Activated CD8-positive, alpha-beta T cell treated with anti-CD3 and anti-CD28 coated beads for 36 hours (primary cell): ENCODE data around the gene FNTB. TPM values are rescaled to one million over a fixed set of nuclear protein-coding genes. Genes with fewer than 3 reads are reported as not detected.

Experiments used
- ATAC-seq: fragments of 200-7000 bp; cut with Tn5 transposase; one replicate; pipeline ENCODE4 v1.10.0; 2021; ENCODE audit warnings: mild to moderate bottlenecking, moderate library complexity
- CTCF ChIA-PET: fragments of 350-600 bp; sonication (Branson Sonifier 250); formaldehyde crosslinking; loops from one replicate; lab custom pipeline; 2021; ENCODE audit warnings: antibody characterized with exemption; lab: Charles Lee
- POLR2A ChIA-PET: fragments of 350-600 bp; sonication (Branson Sonifier 250); formaldehyde crosslinking; loops from one replicate; lab custom pipeline; 2021; ENCODE audit warnings: antibody characterized with exemption; lab: Charles Lee
- DNase-seq: peaks from one replicate; pipeline ENCODE4 v3.0.0-alpha.2; 2020
- H3K27ac Mint-ChIP-seq: one replicate; pipeline ENCODE4 v1.8.0; 2021; ENCODE audit warnings: mild to moderate bottlenecking, mixed read lengths
- H3K27me3 Mint-ChIP-seq: one replicate; pipeline ENCODE4 v1.8.0; 2021; ENCODE audit warnings: mixed read lengths
- H3K36me3 Mint-ChIP-seq: one replicate; pipeline ENCODE4 v1.8.0; 2021; ENCODE audit warnings: low read depth, mixed read lengths
- H3K4me1 Mint-ChIP-seq: one replicate; pipeline ENCODE4 v1.8.0; 2021; ENCODE audit warnings: low read depth, mixed read lengths
- H3K4me3 Mint-ChIP-seq: one replicate; pipeline ENCODE4 v1.8.0; 2021; ENCODE audit warnings: mild to moderate bottlenecking, moderate library complexity, mixed read lengths
- H3K9me3 Mint-ChIP-seq: one replicate; pipeline ENCODE4 v1.8.0; 2021; ENCODE audit warnings: mixed read lengths
- CTCF ChIP-seq: fragments of 200-600 bp; IDR thresholded peaks from one replicate; pipeline ENCODE4 v1.8.0; 2022; ENCODE audit warnings: antibody characterized with exemption, mild to moderate bottlenecking
- intact Hi-C: fragments of 100-400 bp; cut with micrococcal nuclease; formaldehyde crosslinking; loops from one replicate; pipeline ENCODE4 v1.10.0; 2022
- total RNA-seq, 2 experiments: library from RNA; stranded (reverse); gene quantifications; one replicate each; pipeline ENCODE4 v1.2.3, GENCODE V29; 2021

Gene FNTB
- total RNA-seq, 2 experiments from 2014 or later, result 18.8 to 23.5 TPM

GRCh38 chr14:65065719-65066118 lies 79.0 kb downstream of the FNTB start:
- H3K9me3 Mint-ChIP-seq, result no peaks in the 10 kb centered on the region
- H3K27ac Mint-ChIP-seq, result no peak overlapping the region
- H3K4me3 Mint-ChIP-seq, result no peak overlapping the region
- DNase-seq, result no peak
- no peak for TF ChIP-seq CTCF
- POLR2A ChIA-PET, result no interaction called here
- H3K27me3 Mint-ChIP-seq, result no peaks in the 10 kb centered on the region
- CTCF ChIA-PET, result no interaction called here
- intact Hi-C loops, result no loop called here
- no peaks in the 10 kb centered on the region for H3K4me1 Mint-ChIP-seq
- no peak for ATAC-seq
- peaks cover 56% of the 10 kb centered on the region for H3K36me3 Mint-ChIP-seq

- ChIA-PET CTCF (no interaction called here), POLR2A (no interaction called here)
- Mint-ChIP-seq H3K9me3 (no peaks in the 10 kb centered on the region), H3K4me1 (peaks cover 3% of the 10 kb centered on the region), H3K4me3 (no peak overlapping the region), H3K36me3 (peaks cover 25% of the 10 kb centered on the region), H3K27ac (no peak overlapping the region), H3K27me3 (no peaks in the 10 kb centered on the region)
- no peak for TF ChIP-seq CTCF
- ATAC-seq, result no peak
- no peak for DNase-seq
- intact Hi-C loops, result no loop called here
These were observed 83.2 kb downstream of the FNTB start for GRCh38 chr14:65069874-65070413.

- DNase-seq, result no peak
- no peak overlapping the region for H3K27ac Mint-ChIP-seq
- ChIA-PET POLR2A (interaction anchor here (1.0 kb wide), 1 partner anchor 9 kb away, joined by 3 read pairs; no protein-coding TSS in a partner anchor), CTCF (no interaction called here)
- H3K27me3 Mint-ChIP-seq, result no peaks in the 10 kb centered on the region
- intact Hi-C loops, result no loop called here
- no peak for ATAC-seq
- H3K36me3 Mint-ChIP-seq, result peaks cover 26% of the 10 kb centered on the region
- H3K4me1 Mint-ChIP-seq, result peaks cover 3% of the 10 kb centered on the region
- H3K4me3 Mint-ChIP-seq, result no peak overlapping the region
- no peaks in the 10 kb centered on the region for H3K9me3 Mint-ChIP-seq
- TF ChIP-seq CTCF, result no peak
These were observed 83.8 kb downstream of the FNTB start for GRCh38 chr14:65070471-65070976.

- Mint-ChIP-seq H3K27ac (no peak overlapping the region), H3K4me3 (no peak overlapping the region), H3K4me1 (peaks cover 3% of the 10 kb centered on the region), H3K36me3 (peaks cover 32% of the 10 kb centered on the region), H3K9me3 (no peaks in the 10 kb centered on the region), H3K27me3 (no peaks in the 10 kb centered on the region)
- ChIA-PET POLR2A (no interaction called here), CTCF (no interaction called here)
- intact Hi-C loops, result no loop called here
- DNase-seq (no peak), ATAC-seq (no peak)
- no peak for TF ChIP-seq CTCF
These were observed 84.8 kb downstream of the FNTB start for GRCh38 chr14:65071544-65071943.

- peaks cover 31% of the 10 kb centered on the region for H3K36me3 Mint-ChIP-seq
- H3K9me3 Mint-ChIP-seq, result no peaks in the 10 kb centered on the region
- TF ChIP-seq CTCF, result no peak
- H3K27ac Mint-ChIP-seq, result peak overlapping the region; percentile 52
- ATAC-seq, result no peak
- no peak overlapping the region for H3K4me3 Mint-ChIP-seq
- ChIA-PET CTCF (no interaction called here), POLR2A (interaction anchor here (1.9 kb wide), 1 partner anchor 11 kb away, joined by 5 read pairs; no protein-coding TSS in a partner anchor)
- no peaks in the 10 kb centered on the region for H3K27me3 Mint-ChIP-seq
- H3K4me1 Mint-ChIP-seq, result peaks cover 3% of the 10 kb centered on the region
- intact Hi-C loops, result no loop called here
- no peak for DNase-seq
These were observed 85.6 kb downstream of the FNTB start for GRCh38 chr14:65072256-65072655.
